22Rv1 (cell line): ENCODE data around the gene IGF1R.

Experiments
- ZFX ChIP-seq: fragments of 450-650 bp; IDR thresholded peaks from 2 replicates; pipeline ENCODE4 v1.6.1; 2017; ENCODE audit warnings: antibody characterized with exemption, borderline replicate concordance
- TF ChIP-seq, protein P1 (sequence below): fragments of 450-650 bp; IDR thresholded peaks from 2 replicates; pipeline ENCODE4 v1.5.1; 2017; ENCODE audit warnings: mild to moderate bottlenecking

DNA sequence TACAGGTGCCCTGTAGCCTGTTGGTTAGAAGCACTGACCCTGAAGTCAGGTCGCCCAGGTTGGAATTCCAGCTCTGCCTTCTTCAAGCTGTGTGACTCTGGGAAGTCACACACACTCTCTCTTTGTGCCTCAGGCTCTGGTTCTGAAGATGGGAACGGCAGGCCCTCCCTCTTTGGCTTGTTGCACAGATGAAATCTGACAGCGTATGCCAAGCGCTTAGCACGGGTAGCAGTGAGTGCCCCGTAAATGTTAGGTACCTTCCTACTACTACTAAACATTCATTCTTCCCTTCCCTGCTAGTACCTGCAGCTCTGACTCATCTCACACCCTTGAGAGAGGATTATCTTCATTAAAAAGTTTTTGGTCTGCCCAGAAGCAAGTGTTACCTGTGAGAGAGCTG is 220.2 kb downstream of the IGF1R start:
- TF ChIP-seq, protein P1, sequence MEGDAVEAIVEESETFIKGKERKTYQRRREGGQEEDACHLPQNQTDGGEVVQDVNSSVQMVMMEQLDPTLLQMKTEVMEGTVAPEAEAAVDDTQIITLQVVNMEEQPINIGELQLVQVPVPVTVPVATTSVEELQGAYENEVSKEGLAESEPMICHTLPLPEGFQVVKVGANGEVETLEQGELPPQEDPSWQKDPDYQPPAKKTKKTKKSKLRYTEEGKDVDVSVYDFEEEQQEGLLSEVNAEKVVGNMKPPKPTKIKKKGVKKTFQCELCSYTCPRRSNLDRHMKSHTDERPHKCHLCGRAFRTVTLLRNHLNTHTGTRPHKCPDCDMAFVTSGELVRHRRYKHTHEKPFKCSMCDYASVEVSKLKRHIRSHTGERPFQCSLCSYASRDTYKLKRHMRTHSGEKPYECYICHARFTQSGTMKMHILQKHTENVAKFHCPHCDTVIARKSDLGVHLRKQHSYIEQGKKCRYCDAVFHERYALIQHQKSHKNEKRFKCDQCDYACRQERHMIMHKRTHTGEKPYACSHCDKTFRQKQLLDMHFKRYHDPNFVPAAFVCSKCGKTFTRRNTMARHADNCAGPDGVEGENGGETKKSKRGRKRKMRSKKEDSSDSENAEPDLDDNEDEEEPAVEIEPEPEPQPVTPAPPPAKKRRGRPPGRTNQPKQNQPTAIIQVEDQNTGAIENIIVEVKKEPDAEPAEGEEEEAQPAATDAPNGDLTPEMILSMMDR: no peak
- no peak for TF ChIP-seq ZFX
